Activated CD8-positive, alpha-beta T cell treated with anti-CD3 and anti-CD28 coated beads for 36 hours (primary cell): ENCODE results near the gene C19orf12. TPM values are rescaled to one million over a fixed set of nuclear protein-coding genes. Genes with fewer than 3 reads are reported as not detected.

ENCODE experiments used
- ATAC-seq: fragments of 200-7000 bp; cut with Tn5 transposase; one replicate; pipeline ENCODE4 v1.10.0; 2021; ENCODE audit warnings: mild to moderate bottlenecking, moderate library complexity
- CTCF ChIA-PET: fragments of 350-600 bp; sonication (Branson Sonifier 250); formaldehyde crosslinking; loops from one replicate; lab custom pipeline; 2021; ENCODE audit warnings: antibody characterized with exemption; lab: Charles Lee
- POLR2A ChIA-PET: fragments of 350-600 bp; sonication (Branson Sonifier 250); formaldehyde crosslinking; loops from one replicate; lab custom pipeline; 2021; ENCODE audit warnings: antibody characterized with exemption; lab: Charles Lee
- DNase-seq: peaks from one replicate; pipeline ENCODE4 v3.0.0-alpha.2; 2020
- H3K27ac Mint-ChIP-seq: one replicate; pipeline ENCODE4 v1.8.0; 2021; ENCODE audit warnings: mild to moderate bottlenecking, mixed read lengths
- H3K27me3 Mint-ChIP-seq: one replicate; pipeline ENCODE4 v1.8.0; 2021; ENCODE audit warnings: mixed read lengths
- H3K36me3 Mint-ChIP-seq: one replicate; pipeline ENCODE4 v1.8.0; 2021; ENCODE audit warnings: low read depth, mixed read lengths
- H3K4me1 Mint-ChIP-seq: one replicate; pipeline ENCODE4 v1.8.0; 2021; ENCODE audit warnings: low read depth, mixed read lengths
- H3K4me3 Mint-ChIP-seq: one replicate; pipeline ENCODE4 v1.8.0; 2021; ENCODE audit warnings: mild to moderate bottlenecking, moderate library complexity, mixed read lengths
- H3K9me3 Mint-ChIP-seq: one replicate; pipeline ENCODE4 v1.8.0; 2021; ENCODE audit warnings: mixed read lengths
- intact Hi-C: fragments of 100-400 bp; cut with micrococcal nuclease; formaldehyde crosslinking; loops from one replicate; pipeline ENCODE4 v1.10.0; 2022
- total RNA-seq, 2 experiments: library from RNA; stranded (reverse); gene quantifications; one replicate each; pipeline ENCODE4 v1.2.3, GENCODE V29; 2021
- TF ChIP-seq, protein P1 (sequence below): fragments of 200-600 bp; IDR thresholded peaks from one replicate; pipeline ENCODE4 v1.8.0; 2022; ENCODE audit warnings: antibody characterized with exemption, mild to moderate bottlenecking

The C19orf12 gene
- total RNA-seq, 2 experiments from 2014 or later: 33.3 to 36.6 TPM

DNA sequence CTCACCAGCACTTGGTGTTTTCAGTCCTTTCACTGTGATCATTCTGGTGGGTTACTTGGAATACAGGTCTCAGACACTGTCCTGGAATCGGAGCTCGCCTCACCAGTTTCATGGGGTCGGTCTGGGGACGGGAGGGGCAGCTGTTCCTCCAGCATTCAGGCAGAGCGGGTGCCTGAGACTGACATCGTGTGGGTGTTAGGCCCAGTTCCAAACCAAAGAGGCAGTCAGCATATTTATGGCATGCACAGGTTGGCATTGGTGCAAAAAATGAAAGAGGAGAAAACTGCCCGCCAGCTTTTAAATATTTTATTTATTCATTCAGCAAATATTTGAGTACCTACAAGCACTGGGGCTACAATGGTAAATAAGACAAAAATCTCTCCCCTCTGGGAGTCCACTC lies 29.7 kb downstream of the C19orf12 start:
- Mint-ChIP-seq H3K36me3 (peaks cover 7% of the 10 kb centered on the region), H3K4me1 (peaks cover 55% of the 10 kb centered on the region), H3K27ac (no peak overlapping the region), H3K4me3 (no peak overlapping the region), H3K27me3 (no peaks in the 10 kb centered on the region), H3K9me3 (peaks cover 4% of the 10 kb centered on the region)
- TF ChIP-seq, protein P1, sequence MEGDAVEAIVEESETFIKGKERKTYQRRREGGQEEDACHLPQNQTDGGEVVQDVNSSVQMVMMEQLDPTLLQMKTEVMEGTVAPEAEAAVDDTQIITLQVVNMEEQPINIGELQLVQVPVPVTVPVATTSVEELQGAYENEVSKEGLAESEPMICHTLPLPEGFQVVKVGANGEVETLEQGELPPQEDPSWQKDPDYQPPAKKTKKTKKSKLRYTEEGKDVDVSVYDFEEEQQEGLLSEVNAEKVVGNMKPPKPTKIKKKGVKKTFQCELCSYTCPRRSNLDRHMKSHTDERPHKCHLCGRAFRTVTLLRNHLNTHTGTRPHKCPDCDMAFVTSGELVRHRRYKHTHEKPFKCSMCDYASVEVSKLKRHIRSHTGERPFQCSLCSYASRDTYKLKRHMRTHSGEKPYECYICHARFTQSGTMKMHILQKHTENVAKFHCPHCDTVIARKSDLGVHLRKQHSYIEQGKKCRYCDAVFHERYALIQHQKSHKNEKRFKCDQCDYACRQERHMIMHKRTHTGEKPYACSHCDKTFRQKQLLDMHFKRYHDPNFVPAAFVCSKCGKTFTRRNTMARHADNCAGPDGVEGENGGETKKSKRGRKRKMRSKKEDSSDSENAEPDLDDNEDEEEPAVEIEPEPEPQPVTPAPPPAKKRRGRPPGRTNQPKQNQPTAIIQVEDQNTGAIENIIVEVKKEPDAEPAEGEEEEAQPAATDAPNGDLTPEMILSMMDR: no peak
- ChIA-PET POLR2A (interaction anchor here (1.0 to 1.7 kb wide), 3 partner anchors 30 to 78 kb away, joined by 3 to 7 read pairs (median 4); partner anchors contain the start of gene C19orf12), CTCF (interaction anchor here (0.8 to 2.4 kb wide), 7 partner anchors 8 to 75 kb away, joined by 3 to 11 read pairs (median 4); no protein-coding TSS in a partner anchor)
- intact Hi-C loops: no loop called here
- ATAC-seq (no peak), DNase-seq (no peak)

DNA sequence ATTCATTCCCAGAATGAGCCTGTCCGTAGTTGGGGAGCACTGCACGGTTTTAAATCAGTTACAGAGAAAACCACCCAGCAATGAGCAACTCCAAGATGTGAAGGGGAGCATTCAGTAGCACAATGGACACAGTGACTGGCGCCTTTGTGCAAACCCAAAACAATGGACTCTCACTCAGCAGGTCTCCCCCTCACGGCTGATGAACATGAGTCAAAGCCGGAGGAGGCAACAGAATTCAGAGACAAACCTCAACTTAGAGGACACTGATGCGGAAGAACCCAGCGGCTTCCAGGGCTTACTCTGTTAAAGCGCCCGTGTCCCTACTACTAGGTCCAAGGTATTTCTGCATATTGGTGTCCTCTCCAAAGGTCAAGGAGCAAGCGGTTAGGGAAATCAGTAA lies 32.1 kb downstream of the C19orf12 start:
- H3K27ac Mint-ChIP-seq: peak overlapping the region; percentile 30
- peaks cover 61% of the 10 kb centered on the region for H3K4me1 Mint-ChIP-seq

DNA sequence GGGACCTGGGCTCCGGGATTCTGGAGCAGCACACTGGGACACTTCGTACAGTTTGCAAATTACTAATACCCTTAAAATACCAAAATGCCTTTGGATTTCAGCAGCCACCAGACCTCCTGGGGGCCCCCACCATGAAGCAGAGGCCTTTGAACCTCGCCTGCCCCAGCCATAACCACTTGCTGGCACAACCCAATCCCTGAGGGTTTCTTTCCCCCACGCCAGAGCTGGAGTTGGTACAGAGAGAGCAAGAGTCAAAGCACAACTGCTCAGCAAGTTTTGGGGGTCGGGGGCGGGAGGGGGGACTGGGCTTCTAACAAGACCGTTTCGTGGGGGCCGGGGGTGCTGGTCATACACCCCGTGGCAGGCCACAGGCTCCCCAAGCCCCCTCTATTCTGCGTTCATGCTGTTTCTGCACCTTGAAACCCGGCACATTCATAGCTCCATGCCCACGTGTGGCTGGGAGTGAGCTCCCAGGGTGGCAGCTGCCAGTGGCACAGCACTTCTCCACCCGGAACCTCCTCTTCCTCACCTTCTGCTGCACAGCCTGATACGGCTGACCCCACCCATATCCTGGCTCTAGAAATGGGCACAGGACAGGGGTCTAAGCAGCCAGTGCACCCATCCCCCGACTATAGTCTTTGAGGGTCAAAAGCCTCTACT lies 32.7 kb downstream of the C19orf12 start:
- no peaks in the 10 kb centered on the region for H3K27me3 Mint-ChIP-seq
- intact Hi-C loops: no loop called here
- no peak overlapping the region for H3K27ac Mint-ChIP-seq
- ChIA-PET CTCF (interaction anchor here (2.1 to 4.0 kb wide), 5 partner anchors 8 to 72 kb away, joined by 9 to 18 read pairs (median 15); no protein-coding TSS in a partner anchor), POLR2A (interaction anchor here (0.6 to 8.7 kb wide), 8 partner anchors 8 to 76 kb away, joined by 3 to 59 read pairs (median 4); partner anchors contain the start of genes C19orf12, PLEKHF1 and POP4)
- no peak overlapping the region for H3K4me3 Mint-ChIP-seq
- no peaks in the 10 kb centered on the region for H3K36me3 Mint-ChIP-seq
- no peaks in the 10 kb centered on the region for H3K9me3 Mint-ChIP-seq
- TF ChIP-seq, protein P1: no peak
- H3K4me1 Mint-ChIP-seq: peaks cover 62% of the 10 kb centered on the region
- DNase-seq (no peak), ATAC-seq (no peak)

More for the DNA sequence above, 32.1 kb downstream of the C19orf12 start:
- H3K27me3 Mint-ChIP-seq: no peaks in the 10 kb centered on the region
- H3K9me3 Mint-ChIP-seq: no peaks in the 10 kb centered on the region
- intact Hi-C loops: no loop called here
- ChIA-PET POLR2A (interaction anchor here (0.6 to 8.7 kb wide), 3 partner anchors 11 to 33 kb away, joined by 3 to 59 read pairs (median 12); partner anchors contain the start of gene PLEKHF1), CTCF (interaction anchor here (2.4 to 4.0 kb wide), 3 partner anchors 11 to 73 kb away, joined by 15 to 18 read pairs (median 17); no protein-coding TSS in a partner anchor)
- TF ChIP-seq, protein P1: no peak
- ATAC-seq (no peak), DNase-seq (no peak)
- H3K4me3 Mint-ChIP-seq: no peak overlapping the region
- peaks cover under 1% of the 10 kb centered on the region for H3K36me3 Mint-ChIP-seq

DNA sequence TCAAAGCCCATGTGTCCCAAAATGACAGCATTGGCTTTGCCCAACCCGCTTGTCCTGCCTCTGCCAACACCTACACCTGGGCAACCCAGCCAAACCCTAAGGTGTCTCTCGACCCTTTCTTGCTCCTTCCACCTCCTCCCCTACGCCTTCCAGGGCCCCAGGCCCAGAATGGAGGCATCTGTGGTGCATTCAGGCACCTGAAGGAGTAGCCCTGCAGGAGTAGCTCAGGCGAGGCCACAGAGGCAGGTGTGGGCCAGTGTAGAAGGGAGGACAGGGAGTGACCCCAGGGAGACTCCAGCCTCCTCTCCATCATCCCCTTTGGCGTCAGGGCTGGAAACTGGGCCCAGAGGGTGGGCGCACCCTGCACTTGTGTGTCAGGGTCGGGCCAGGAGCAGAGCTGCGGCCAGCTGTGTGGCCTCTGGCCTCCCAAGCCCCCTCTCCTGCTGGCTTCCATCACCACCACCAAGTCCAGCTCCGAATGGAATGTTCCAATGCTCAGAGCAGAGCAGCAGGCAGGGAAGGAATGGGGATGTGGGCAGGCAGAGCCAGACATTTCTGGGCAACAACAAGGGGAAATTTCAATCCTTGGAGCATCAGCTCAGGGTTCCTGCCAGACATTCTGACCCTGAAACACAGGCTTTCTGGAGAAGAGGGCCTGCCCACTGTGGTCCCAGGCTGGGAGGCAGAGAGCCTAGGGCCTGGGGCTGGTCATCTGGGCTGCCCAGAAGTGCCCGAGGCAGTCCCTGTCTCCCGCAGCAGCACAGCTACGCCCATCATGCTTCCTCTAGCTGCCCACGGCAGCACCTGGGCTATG lies 33.4 kb downstream of the C19orf12 start:
- H3K27me3 Mint-ChIP-seq: no peaks in the 10 kb centered on the region
- H3K27ac Mint-ChIP-seq: peak overlapping the region; percentile 83
- H3K4me1 Mint-ChIP-seq: peaks cover 64% of the 10 kb centered on the region
- peak overlapping the region; percentile 52 for H3K4me3 Mint-ChIP-seq
- intact Hi-C loops: no loop called here
- H3K9me3 Mint-ChIP-seq: no peaks in the 10 kb centered on the region
- H3K36me3 Mint-ChIP-seq: peaks cover 2% of the 10 kb centered on the region
- no peak for ATAC-seq
- DNase-seq: no peak
- POLR2A ChIA-PET: interaction anchor here (1.1 to 8.7 kb wide), 9 partner anchors 9 to 75 kb away, joined by 3 to 59 read pairs (median 4); partner anchors contain the start of genes C19orf12, PLEKHF1 and POP4
- CTCF ChIA-PET: interaction anchor here (0.7 to 4.0 kb wide), 8 partner anchors 9 to 71 kb away, joined by 3 to 18 read pairs (median 10); no protein-coding TSS in a partner anchor
- TF ChIP-seq, protein P1: no peak
